Measurements from ENCODE around the gene IMP3.

DNA sequence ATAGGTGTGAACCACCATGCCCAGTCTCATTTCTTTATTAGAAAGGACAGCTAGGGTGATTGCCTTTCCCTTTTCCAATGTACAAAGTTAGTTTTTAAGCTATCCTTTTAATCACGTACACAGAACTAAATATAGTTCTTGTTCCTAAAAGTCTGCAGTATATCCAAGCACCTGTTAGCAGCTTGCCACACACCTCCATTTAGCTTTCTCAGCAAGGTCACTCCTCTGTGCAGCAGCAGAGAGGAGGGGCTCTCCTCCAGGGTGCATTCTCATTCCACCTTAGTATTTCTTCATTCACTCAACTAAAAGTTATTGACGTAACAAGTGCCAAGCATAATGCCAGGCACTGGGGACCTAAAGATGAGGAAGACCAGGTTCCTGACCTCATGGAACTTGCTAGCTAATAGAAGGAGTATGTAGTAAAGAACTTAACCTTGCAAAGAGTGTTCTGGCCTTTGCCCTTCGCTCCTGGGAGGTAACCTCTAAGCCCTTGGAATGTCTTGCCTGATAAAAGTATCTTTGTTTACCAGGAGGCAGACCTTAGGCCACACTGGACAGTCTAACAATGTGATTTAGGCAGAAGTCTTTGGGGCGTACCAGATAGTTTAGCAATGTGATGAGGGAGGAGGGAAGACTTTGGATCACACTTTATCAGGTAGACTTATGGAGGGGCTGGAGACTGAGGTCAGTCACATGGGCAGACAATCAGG is 48.2 kb downstream of the IMP3 start:
- TF ChIP-seq POLR2A (IDR thresholded peaks at IDR 0.05; ENCODE audit: low read length): no peak
- TF ChIP-seq GATA1 (IDR thresholded peaks at IDR 0.05; ENCODE audit: low read depth, low read length): no peak

Measured in erythroblast (primary cell).